RWPE2 (cell line): ENCODE data around the gene KLHL1.

Source experiments
- ATAC-seq: fragments of 200-7000 bp; cut with Tn5 transposase; 3 replicates; pipeline ENCODE4 v1.9.1; 2021; ENCODE audit warnings: low read depth
- DNase-seq: peaks from one replicate; pipeline ENCODE4 v3.0.0-alpha.2; 2020; ENCODE audit warnings: low spot score
- H3K27ac ChIP-seq: fragments of 450-650 bp; 2 replicates; pipeline ENCODE4 v1.5.1; 2017; ENCODE audit warnings: mild to moderate bottlenecking; ENCODE audit not compliant: poor library complexity, severe bottlenecking
- H3K27me3 ChIP-seq: fragments of 250-450 bp; sonication (Bioruptor Pico); 2 replicates; pipeline ENCODE4 v1.5.1; 2021; ENCODE audit warnings: mild to moderate bottlenecking, moderate library complexity; ENCODE audit not compliant: insufficient read depth, poor library complexity, severe bottlenecking
- H3K36me3 ChIP-seq: fragments of 250-450 bp; sonication (Bioruptor Pico); 2 replicates; pipeline ENCODE4 v1.5.1; 2020; ENCODE audit warnings: low read depth, mild to moderate bottlenecking, moderate library complexity
- H3K4me1 ChIP-seq: fragments of 250-450 bp; sonication (Bioruptor Pico); 2 replicates; pipeline ENCODE4 v1.5.1; 2021; ENCODE audit warnings: mild to moderate bottlenecking, moderate library complexity; ENCODE audit not compliant: insufficient read depth, poor library complexity, severe bottlenecking
- H3K4me3 ChIP-seq: fragments of 250-450 bp; sonication (Bioruptor Pico); 2 replicates; pipeline ENCODE4 v1.5.1; 2021; ENCODE audit warnings: mild to moderate bottlenecking, moderate library complexity; ENCODE audit not compliant: severe bottlenecking
- H3K9me3 ChIP-seq: fragments of 250-450 bp; sonication (Bioruptor Pico); 2 replicates; pipeline ENCODE4 v1.5.1; 2021; ENCODE audit warnings: mild to moderate bottlenecking, moderate library complexity; ENCODE audit not compliant: severe bottlenecking
- CTCF ChIP-seq: fragments of 450-650 bp; IDR thresholded peaks from one replicate; pipeline ENCODE4 v1.5.1; 2017; ENCODE audit warnings: mild to moderate bottlenecking, moderate library complexity; ENCODE audit not compliant: poor library complexity, severe bottlenecking

Gene KLHL1

GRCh38 chr13:69959046-69959445 lies 149.2 kb downstream of the KLHL1 start:
- DNase-seq, result no peak
- Histone ChIP-seq H3K27me3 (no peaks in the 10 kb centered on the region), H3K4me1 (no peaks in the 10 kb centered on the region), H3K9me3 (no peaks in the 10 kb centered on the region), H3K4me3 (no peak overlapping the region), H3K27ac (no peak overlapping the region), H3K36me3 (no peaks in the 10 kb centered on the region)
- no peak for TF ChIP-seq CTCF
- no peak for ATAC-seq

- Histone ChIP-seq H3K27me3 (no peaks in the 10 kb centered on the region), H3K4me3 (no peak overlapping the region), H3K4me1 (no peaks in the 10 kb centered on the region), H3K27ac (no peak overlapping the region), H3K9me3 (no peaks in the 10 kb centered on the region), H3K36me3 (no peaks in the 10 kb centered on the region)
- ATAC-seq, result no peak
- DNase-seq, result no peak
- TF ChIP-seq CTCF, result no peak
Measured at GRCh38 chr13:69956839-69957238, 151.4 kb downstream of the KLHL1 start.

GRCh38 chr13:69956349-69956748 lies 151.9 kb downstream of the KLHL1 start:
- ATAC-seq (no peak), DNase-seq (no peak)
- Histone ChIP-seq H3K4me3 (no peak overlapping the region), H3K4me1 (no peaks in the 10 kb centered on the region), H3K36me3 (no peaks in the 10 kb centered on the region), H3K27ac (no peak overlapping the region), H3K9me3 (no peaks in the 10 kb centered on the region), H3K27me3 (no peaks in the 10 kb centered on the region)
- TF ChIP-seq CTCF, result no peak

- Histone ChIP-seq H3K27me3 (no peaks in the 10 kb centered on the region), H3K36me3 (no peaks in the 10 kb centered on the region), H3K9me3 (no peaks in the 10 kb centered on the region), H3K27ac (no peak overlapping the region), H3K4me1 (no peaks in the 10 kb centered on the region), H3K4me3 (no peak overlapping the region)
- ATAC-seq (no peak), DNase-seq (no peak)
- TF ChIP-seq CTCF, result no peak
Measured at GRCh38 chr13:69955271-69955670, 153.0 kb downstream of the KLHL1 start.

GRCh38 chr13:69951412-69951811 lies 156.8 kb downstream of the KLHL1 start:
- no peak overlapping the region for H3K4me3 ChIP-seq
- H3K9me3 ChIP-seq, result no peaks in the 10 kb centered on the region
- TF ChIP-seq CTCF, result no peak
- no peak overlapping the region for H3K27ac ChIP-seq
- DNase-seq (no peak), ATAC-seq (no peak)
- H3K4me1 ChIP-seq, result no peaks in the 10 kb centered on the region
- H3K27me3 ChIP-seq, result no peaks in the 10 kb centered on the region
- H3K36me3 ChIP-seq, result no peaks in the 10 kb centered on the region
